Measurements from ENCODE around the gene MAFG. TPM values are rescaled to one million over a fixed set of nuclear protein-coding genes. Genes with fewer than 3 reads are reported as not detected.
"Not testable (repeated sequence)": the region's sequence is repeated elsewhere in the genome, so short reads cannot be mapped to it uniquely, and the experiment has no call there.

The MAFG gene
- polyA plus RNA-seq, 4 donors, result 9.6 to 14.8 (median 12.0) TPM

DNA sequence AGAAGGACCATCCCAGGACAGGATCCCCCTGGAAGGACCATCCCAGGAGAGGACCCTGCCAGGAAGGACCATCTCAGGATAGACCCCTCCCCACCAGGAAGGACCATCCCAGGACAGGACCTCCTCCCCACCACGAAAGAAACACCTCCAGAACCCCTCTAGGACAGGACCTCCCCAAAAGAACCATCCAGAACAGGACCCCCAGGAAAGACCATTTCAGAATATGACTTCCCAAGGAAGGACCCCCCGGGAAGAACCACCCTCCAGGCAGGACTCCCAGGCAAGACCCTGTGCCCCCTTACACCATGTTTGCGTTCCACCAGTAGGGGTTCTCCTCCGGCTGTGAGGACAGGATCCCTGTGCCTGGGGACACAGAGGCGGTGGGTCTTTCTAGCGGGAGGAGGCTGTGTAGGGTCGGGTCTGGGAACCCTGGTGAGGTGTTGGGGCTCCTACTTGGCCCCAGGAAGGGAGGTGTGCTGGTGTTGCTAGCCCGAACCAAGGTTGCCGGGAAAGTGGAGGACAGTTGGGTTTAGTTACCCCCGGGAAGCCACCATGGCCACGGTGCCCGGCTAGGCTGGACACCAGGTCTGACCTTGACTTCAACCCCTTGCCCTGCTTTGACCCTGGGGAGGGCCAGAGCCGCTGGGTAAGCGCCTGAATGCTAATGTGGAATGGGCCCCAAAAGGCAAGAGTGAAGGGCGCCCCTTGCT lies 31.3 kb upstream of the MAFG start:
- no peak for DNase-seq (ENCODE audit: low read depth in 4 of 4, low spot score in 3 of 4)

DNA sequence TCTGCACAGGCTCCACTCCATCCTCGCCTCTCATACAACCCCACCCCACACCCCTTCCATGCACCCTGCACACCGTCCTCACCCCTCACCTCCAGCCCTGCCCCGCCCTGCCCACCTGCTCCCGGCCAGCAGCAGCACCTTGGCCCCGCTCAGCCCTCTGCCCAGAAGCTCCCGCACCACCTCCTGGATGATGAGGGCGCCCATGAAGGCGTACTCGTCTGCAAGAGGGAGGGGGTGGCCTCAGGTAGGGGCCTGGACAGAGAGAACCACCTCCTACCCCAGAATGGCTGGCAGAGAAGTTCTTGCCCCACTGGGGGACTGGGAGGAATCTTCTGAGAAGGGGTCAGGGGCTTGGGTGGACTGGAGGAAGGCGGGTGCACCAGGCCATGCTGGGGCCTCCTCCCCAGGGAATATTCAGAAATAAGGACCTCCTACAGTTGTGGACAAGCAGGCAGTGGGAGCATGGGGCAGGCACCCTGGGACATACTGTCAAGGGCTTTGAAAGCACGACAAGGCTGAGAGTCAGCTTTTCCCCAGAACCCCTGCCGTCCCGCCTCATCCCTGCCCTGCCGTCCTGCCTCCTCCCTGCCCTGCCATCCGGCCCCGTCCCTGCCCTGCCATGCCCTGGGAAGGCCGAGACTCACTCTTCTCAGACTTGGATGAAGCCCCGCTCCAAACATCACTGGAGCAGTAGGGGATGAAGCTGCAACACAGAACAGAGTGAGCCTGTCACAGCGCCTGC lies 30.3 kb upstream of the MAFG start:
- no peak for DNase-seq (ENCODE audit: low read depth in 4 of 4, low spot score in 3 of 4)

DNA sequence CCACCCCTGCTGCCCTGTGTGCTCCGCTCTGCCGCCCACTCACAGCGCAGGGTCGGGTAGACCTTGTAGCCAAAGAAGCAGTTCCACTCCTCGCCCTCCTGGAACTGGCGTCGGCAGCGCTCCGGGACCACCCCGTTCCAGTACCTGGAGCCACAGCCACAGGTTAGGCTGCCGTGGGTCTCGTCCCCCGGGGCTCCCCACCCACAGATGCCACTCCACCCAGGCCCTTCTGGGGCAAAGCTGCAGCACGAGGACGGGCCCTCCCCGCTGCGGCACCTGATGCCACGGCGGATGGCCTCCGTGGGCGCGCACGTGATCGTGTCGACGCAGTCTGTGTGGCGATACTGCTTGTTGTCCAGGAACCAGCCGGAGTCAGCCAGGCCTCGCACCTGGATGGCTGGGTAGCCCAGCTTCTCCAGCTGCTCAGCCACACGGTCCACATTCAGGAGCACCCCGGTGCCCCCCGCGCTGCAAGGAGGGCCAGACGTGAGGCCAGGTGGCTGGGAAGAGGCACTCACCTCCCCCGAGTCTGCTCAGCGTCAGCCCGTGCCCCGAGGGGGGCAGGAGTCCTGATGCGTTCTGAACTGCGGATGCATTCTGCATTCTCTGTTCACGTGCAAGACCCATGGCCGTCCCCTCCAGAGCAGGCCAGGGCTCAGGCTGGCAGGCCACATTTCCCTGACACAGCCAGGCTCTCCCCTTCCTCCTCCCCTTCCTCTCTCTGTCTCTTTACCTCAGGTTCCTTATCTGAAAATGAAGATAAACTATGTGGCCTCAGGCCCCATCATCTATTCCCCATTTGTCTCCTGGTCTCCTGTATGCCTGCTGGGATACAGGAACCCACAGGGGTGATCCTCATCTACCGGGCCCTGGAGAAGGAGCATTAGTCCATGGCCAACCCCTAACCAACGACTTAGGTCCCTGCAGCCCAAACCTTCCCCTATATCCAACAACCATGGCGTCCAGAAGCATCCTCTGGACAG lies 29.4 kb upstream of the MAFG start:
- no peak for DNase-seq (ENCODE audit: low read depth in 4 of 4, low spot score in 3 of 4)

DNA sequence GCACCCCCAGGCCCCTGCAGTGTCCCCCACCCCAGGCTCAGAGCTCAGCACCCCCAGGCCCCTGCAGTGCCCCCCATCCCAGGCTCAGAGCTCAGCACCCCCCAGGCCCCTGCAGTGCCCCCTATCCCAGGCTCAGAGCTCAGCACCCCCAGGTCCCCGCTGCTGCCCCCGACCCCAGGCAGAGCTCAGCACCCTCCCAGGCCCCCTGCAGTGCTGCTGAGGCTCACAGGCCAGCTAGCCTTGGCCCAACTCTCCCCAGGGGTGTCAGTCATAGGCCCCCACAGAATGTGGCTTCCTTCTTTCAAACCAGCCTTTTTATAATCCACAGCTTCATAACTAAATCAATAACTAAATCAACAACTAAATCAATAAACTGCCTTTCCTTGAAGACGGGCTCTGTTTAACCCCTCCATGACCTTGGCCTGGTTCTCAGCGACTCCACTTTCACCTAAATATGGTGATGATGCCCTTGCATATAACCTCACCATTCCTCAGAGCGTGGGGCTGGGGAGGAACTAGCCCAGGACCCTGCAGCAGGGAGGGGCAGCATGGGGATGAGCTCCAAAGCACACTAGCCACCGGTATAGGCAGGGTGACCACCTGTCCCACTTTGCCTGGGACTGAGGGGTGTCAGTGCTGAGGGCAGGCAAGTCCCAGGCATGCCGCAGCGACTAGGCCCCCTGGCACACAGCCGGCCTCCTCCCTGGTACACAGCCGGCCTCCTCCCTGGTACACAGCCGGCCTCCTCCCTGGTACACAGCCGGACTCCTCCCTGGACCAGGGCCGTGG lies 28.4 kb upstream of the MAFG start:
- no peak for DNase-seq (ENCODE audit: low read depth in 4 of 4, low spot score in 3 of 4)

DNA sequence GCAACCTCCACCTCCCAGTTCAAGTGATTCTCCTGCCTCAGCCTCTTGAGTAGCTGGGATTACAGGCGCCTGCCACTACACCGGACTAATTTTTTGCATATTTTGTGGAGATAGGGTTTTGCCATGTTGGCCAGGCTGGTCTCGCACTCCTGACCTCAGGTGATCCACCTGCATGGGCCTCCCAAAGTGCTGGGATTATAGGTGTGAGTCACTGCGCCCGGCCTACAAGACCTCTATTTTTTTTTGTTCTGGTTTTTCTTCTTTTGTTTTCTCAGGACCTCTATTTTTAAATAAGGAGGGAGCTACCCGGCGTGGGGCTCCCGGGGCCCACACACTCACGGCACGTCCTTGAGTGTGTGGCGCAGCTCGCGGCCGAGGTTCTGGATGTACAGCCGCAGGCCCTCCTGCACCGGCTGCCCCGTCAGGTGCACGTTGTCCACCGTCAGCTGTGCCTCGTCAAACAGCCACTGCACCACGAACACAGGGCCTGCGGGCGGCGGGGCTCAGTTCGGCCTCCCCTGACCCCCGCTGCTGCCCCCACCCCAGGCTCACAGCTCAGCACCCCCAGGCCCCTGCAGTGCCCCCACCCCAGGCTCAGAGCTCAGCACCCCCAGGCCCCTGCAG lies 27.6 kb upstream of the MAFG start:
- no peak for DNase-seq (ENCODE audit: low read depth in 4 of 4, low spot score in 3 of 4)

DNA sequence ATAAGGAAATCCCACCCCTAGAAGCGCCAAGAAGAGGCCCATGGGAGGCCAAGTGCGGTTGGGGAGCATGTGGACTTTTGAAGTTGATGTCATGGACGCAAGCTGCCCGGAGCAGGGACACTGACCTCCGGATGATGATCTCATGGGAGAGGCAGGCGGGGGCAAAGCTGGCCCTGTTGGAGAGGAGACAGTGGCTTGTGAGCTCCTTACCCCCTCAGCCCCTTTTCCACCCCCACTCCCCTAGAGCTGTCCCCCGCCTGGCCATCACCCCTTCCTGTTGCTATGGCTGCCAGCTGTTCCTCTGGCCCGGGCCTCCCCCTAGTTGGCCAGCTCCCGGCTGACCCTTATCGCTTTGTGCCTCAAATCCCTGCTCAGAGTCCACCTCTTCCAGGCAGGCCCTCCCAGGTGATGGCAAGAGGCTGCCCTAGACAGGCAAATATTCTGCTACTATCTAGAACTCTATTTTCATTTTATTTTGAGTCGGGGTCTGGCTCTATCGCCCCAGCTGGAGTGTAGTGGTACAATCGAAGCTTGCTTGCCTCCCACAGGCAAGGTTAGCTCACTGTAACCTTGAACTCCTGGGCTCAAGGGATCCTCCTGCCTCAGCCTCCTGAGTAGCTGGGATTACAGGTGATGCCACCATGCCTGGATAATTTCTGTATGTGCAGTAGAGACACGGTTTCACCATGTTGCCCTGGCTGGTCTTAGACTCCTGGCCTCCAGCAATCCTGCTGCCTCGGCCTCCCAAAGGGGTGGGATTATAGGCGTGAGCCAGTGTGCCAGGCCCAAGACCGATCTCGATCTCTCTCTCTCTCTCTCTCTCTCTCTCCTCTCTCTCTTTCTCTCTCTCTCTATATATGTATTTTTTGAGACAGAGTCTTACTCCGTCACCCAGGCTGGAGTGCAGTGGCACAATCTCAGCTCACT lies 26.9 kb upstream of the MAFG start:
- no peak for DNase-seq (ENCODE audit: low read depth in 4 of 4, low spot score in 3 of 4)

DNA sequence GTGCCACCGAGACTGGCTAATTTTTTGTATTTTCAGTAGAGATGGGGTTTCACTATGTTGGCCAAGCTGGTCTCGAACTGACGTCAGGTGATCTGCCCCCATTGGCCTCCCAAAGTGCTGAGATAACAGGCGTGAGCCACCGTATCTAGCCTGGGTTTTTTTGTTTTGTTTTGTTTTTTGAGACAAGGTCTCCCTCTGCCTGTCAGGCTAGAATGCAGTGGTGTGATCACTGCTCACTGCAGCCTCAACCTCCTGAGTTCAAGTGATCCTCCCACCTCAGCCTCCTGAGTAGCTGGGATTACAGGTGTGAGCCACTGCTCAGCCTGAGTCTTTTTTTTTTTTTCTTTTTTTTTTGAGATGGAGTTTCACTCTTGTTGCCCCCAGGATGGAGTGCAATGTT lies 25.9 kb upstream of the MAFG start:
- DNase-seq (ENCODE audit: low read depth in 4 of 4, low spot score in 3 of 4), result not testable (repeated sequence)

DNA sequence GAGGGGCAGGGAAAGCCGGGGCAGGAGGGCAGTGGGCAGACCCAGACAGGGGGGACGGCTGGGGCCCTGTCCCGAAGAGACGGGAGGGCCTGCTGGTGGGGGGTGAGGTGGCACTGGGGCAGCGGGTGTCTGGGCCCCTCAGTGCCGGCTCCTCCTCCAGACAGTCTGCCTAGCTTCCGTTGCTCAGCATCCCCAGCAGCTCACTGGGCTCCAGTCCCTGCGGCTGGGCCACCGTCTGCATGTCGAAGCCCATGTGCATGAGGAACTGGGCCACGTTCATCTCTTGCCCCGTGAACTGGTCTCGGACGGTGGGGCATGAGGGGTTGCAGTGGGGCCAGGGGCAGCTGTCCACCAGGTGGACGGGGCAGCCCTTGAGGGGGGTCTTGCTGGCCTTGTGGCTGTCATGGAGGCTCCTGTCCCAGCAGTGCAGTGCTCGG lies 25.3 kb upstream of the MAFG start:
- no peak for DNase-seq (ENCODE audit: low read depth in 4 of 4, low spot score in 3 of 4)

DNA sequence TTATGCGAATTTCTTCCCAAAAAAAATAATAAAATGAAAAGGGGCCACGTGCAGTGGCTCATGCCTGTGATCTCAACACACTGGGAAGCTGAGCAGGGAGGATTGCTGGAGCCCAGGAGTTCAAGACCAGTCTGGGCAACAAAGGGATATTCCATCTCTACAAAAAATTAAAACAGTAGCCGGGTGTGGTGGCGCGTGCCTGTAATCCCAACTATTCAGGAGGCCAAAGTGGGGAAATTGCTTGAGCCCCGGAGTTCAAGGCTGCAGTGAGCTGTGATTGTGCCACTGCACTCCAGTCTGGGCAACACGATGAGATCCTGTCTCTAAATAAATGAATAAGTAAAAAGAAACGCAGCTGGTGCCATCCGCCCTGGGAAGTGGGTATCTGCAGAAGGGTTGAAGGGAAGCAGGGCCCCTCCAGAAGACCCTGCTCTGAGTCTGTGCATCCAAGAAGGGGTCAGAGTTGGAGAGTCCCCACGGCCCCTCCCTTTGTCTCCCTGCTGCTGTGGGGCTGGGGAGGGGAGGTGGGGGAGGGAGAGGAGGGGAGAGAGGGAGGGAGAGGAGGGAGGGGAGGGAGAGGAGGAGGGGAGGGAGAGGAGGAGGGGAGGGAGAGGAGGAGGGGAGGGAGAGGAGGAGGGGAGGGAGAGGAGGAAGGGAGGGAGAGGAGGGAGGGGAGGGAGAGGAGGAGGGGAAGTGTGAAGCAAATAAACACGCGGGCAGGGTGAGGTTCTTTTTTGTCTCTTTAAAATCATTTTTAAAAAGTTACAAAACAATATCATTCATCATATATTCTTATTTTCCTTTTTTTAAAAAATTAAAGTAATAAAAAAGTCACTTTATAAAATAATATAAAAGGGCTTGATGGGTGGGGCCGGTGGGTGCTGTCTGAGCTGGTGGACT lies 24.5 kb upstream of the MAFG start:
- DNase-seq (ENCODE audit: low read depth in 4 of 4, low spot score in 3 of 4), result no peak

DNA sequence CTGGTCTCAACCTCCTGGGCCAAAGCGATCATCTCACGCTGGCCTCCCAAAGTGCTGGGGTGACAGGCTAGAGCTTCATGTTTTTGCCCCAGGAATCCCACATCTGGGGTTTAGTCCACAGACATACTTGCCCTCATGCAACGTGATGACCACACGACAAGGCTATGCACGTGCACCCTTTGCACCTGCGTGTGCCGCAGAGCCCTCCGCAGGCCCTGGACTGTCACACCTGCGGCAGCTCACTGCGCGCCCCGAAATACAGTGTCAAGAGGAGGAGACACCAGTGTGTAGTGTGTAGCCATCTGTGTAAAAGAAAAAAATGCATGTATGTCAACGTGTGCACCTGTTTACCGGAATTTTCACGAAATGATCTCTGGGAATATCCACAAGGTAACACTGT lies 23.0 kb upstream of the MAFG start:
- no peak for DNase-seq (ENCODE audit: low read depth in 4 of 4, low spot score in 3 of 4)

DNA sequence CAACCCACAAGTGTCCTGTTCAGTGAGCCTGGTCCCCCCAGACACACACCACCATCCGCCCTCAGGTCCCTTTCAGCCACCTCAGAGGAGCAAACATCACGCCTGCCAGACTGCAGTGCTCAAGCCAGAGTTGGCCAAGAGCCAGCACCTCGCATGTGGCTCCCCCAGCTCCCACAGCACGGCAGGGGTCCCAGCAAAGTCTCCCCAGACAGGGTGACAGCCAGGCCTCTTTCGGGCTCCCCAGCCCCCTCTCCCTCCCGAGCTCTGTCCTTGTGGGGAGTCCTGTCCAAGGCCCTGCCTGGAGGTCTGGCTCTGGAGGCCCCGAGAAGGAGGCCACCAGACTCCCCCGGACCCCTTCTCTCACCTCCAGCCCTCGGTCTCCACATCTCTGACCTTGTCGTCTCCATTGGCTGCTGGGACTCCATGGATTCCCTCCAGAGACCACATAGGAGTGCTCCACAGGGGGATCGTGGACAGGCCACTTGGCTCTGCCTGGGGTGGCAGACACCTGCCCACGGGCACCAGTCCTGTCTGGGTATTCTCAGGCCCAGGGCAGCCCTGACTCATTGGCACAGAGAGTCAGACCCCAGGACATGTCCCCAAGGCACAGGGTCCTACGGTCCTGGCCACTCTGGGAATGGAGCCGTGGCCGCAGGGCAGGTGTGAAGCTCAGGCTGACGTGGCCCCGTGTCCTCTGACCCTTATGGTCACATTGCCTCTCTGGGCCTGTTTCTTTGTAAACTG lies 21.3 kb upstream of the MAFG start:
- DNase-seq (ENCODE audit: low read depth in 4 of 4, low spot score in 3 of 4), result no peak

DNA sequence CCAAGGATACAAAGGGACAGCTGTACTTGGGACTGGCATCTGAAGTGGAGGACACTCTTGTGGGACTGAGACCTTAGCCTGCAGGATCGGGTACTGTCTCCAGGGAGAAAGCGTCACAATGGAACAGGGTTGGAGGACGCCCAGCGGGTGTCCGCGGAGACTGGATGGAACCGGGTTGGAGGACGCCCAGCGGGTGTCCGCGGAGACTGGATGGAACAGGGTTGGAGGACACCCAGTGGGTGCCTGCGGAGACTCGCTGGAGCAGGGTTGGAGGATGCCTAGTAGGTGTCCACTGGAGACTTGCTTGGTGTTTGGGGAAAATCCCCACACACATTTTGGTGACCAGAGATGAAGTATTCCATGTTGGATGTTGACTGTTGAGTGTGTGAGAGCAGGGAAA lies 19.7 kb upstream of the MAFG start, which contains the start of gene MYADML2:
Gene MYADML2, minus strand, starts transcription at position 45 of the 400 bp plus-strand sequence. CDS start 5,492 bp downstream, outside the sequence.
- no peak for DNase-seq (ENCODE audit: low read depth in 4 of 4, low spot score in 3 of 4)

DNA sequence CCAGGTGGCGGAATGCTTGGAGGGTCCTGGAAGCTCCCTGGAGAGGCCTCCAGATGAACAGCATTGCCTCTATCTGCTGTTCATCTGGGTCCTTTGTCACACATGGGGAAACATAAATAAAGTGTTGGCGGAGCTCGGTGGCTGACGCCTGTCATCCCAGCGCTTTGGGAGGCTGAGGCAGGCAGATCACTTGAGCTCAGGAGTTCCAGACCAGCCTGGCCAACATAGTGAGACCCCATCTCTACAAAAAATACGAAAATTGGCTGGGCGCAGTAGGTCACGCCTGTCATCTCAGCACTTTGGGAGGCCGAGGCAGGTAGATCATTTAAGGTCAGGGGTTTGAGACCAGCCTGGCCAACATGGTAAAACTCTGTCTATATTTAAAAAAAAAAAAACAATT lies 17.3 kb upstream of the MAFG start:
- no peak for DNase-seq (ENCODE audit: low read depth in 4 of 4, low spot score in 3 of 4)

DNA sequence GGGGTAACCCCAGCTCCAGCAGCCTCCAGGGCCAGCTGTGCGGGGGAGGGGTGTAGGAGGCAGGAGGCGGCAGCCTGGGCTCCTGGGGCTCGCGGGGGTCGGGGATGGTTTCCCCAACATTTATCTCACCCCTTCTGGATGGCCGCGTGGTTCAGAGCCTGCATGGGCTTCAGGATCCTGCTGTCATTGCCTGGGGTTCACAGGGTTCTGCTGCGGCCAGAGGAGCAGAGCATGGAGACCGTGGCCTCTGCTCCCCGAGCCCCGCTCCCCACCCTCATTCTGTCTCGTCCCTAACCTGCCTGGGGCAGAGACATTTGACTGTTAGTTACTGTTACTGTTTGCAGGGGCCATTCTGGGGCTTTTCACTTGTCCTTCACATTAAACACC lies 14.6 kb upstream of the MAFG start:
- no peak for DNase-seq (ENCODE audit: low read depth in 4 of 4, low spot score in 3 of 4)

DNA sequence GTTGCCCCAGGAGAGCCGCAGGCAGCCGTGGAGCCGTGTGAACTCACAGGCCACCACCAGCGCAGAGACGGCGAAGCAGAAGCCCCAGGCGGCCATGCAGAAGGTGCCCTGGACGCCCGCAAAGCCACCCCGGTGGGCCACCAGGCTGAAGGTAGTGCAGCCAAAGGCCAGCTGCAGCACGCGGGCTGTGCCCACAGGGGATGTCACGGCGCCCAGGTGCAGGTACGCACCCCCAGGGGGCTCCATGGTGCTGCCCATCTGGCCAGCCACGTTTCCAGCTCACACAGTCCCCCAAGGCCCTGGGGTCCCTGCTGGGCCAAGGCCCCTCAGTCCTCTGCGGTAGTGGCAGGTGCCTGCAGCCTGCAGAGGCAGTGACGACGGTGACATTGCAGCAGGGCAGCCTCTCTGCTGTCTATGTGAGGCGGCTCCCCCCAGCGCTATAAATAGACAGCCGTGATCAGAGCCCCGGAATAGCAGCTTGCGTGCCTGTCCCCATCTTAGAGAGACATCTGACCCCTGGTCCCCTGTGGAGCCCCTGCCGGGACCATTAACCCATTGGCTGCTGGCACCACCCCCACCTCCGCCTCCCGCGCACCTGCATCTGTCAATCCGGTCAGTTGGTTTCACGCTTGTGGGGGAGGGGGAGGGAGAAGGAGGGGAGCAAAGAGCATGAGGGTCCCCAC lies 14.1 kb upstream of the MAFG start:
- no peak for DNase-seq (ENCODE audit: low read depth in 4 of 4, low spot score in 3 of 4)

Data from left renal pelvis (tissue), 4 donors.